Measurements from ENCODE around the gene MPO. TPM values are rescaled to one million over a fixed set of nuclear protein-coding genes. Genes with fewer than 3 reads are reported as not detected.

MPO gene
- total and polyA plus RNA-seq, 2 of the 4 experiments (the other 2 are of a cell fraction): not detected

- Histone ChIP-seq H3K9me1 (ENCODE audit: insufficient read depth, low read length) (no peaks in the 10 kb centered on the region), H2BK15ac (ENCODE audit: low read depth, low read length) (no peak overlapping the region), H4K91ac (ENCODE audit: insufficient read depth, low read depth, low read length) (no peak overlapping the region), H2AK9ac (replicated peaks; ENCODE audit: low read depth, low read length, poor library complexity) (no peak overlapping the region), H3K4ac (ENCODE audit: low read depth, low read length) (no peak overlapping the region), H2BK120ac (ENCODE audit: low read depth, low read length) (no peak overlapping the region), H3K4me3 (ENCODE audit: insufficient read depth, low read depth, low read length) (no peak overlapping the region), H3K9ac (ENCODE audit: low read depth, low read length) (no peak overlapping the region), H3K27ac (ENCODE audit: insufficient read depth, low read length) (no peak overlapping the region), H3K27me3 (ENCODE audit: control insufficient read depth, insufficient read depth, low read length) (peaks cover 33% of the 10 kb centered on the region), H3K4me2 (ENCODE audit: low read depth, low read length) (no peak overlapping the region), H2AK5ac (ENCODE audit: low read depth, low read length) (no peak overlapping the region), H3K79me1 (ENCODE audit: low read depth in 1 of 2, low read length in 2 of 2) (no peaks in the 10 kb centered on the region), H3K36me3 (ENCODE audit: control insufficient read depth, insufficient read depth, low read length) (no peaks in the 10 kb centered on the region), H2BK20ac (ENCODE audit: low read depth, low read length) (no peak overlapping the region), H4K8ac (ENCODE audit: low read depth in 2 of 2, low read length in 2 of 2) (no peak overlapping the region), H3K23ac (ENCODE audit: low read depth, low read length) (no peak overlapping the region), H2BK5ac (ENCODE audit: low read depth, low read length, poor library complexity, severe bottlenecking) (no peak overlapping the region), H3K4me1 (ENCODE audit: control insufficient read depth, insufficient read depth, low read length) (no peaks in the 10 kb centered on the region), H4K20me1 (ENCODE audit: insufficient read depth, low read length) (no peaks in the 10 kb centered on the region), H3K14ac (replicated peaks; ENCODE audit: low read depth, low read length) (no peak overlapping the region), H4K5ac (ENCODE audit: low read depth, low read length) (no peak overlapping the region), H3K56ac (ENCODE audit: extremely low read depth, insufficient read depth, low read length) (no peak overlapping the region), H2AFZ (replicated peaks; ENCODE audit: low read length, poor library complexity) (no peak overlapping the region), H3K9me3 (ENCODE audit: control insufficient read depth, insufficient read depth, low read length) (no peaks in the 10 kb centered on the region), H3K18ac (ENCODE audit: low read depth, low read length) (no peak overlapping the region)
- POLR2A ChIA-PET (ENCODE audit: unreplicated experiment): no interaction called here
- ATAC-seq (ENCODE audit: low read depth) (no peak), DNase-seq (no peak)
- intact Hi-C loops (cut with micrococcal nuclease): no loop called here
- TF ChIP-seq SMC3 (IDR thresholded peaks at IDR 0.05; ENCODE audit: low read depth, low read length) (no peak), RFX5 (IDR thresholded peaks at IDR 0.05; ENCODE audit: low read depth, low read length) (no peak), RCOR1 (IDR thresholded peaks at IDR 0.05; ENCODE audit: insufficient replicate concordance, low read length) (no peak), MAZ (IDR thresholded peaks at IDR 0.05; ENCODE audit: borderline replicate concordance, low read depth, low read length) (no peak), RAD21 (IDR thresholded peaks at IDR 0.05; ENCODE audit: low read length) (no peak)
- dilution Hi-C loops (cut with HindIII; ENCODE audit: low sequenced_read_pairs, unreplicated experiment): no loop called here
- CTCF ChIA-PET: no interaction called here
- WGBS, 2 experiments (ENCODE audit: extremely low coverage in 2 of 2, insufficient read length in 1 of 2): 100% methylated on average over 1 of the region's 3 CpGs; no CpG with 5 or more reads in 1 of the 2 experiments
- in situ Hi-C loops (cut with MboI; ENCODE audit: low sequenced_read_pairs): no loop called here
- BruUV-seq (replicated peaks): no TSS peak
Observed at GRCh38 chr17:58253082-58253481, 27.7 kb downstream of the MPO start.
